Right lobe of liver (tissue), 6 donors: ENCODE measurements around the gene DGKA. TPM values are rescaled to one million over a fixed set of nuclear protein-coding genes. Genes with fewer than 3 reads are reported as not detected.

Experiments used
- ATAC-seq, 4 donors: fragments of 200-7000 bp; cut with Tn5 transposase; one replicate each; pipeline ENCODE4 v1.9.1; 2020; ENCODE audit warnings: mild to moderate bottlenecking in 4 of 4, moderate library complexity in 4 of 4
- DNase-seq, 3 donors: peaks; one replicate each; pipeline ENCODE4 v3.0.0-alpha.2; 2020
- H3K27ac ChIP-seq, 3 donors: fragments of 200-600 bp; one replicate each; pipeline ENCODE4 v1.8.0; 2022
- H3K27me3 ChIP-seq, 2 donors: fragments of 200-600 bp; one replicate each; pipeline ENCODE4 v1.8.0; 2022
- H3K36me3 ChIP-seq, 4 donors: fragments of 200-600 bp; sonication (generic) in 1 of 4; one replicate each; pipeline versions ENCODE4 v1.5.1 to v1.8.0; 2017 to 2022; ENCODE audit warnings: control low read depth in 1 of 4
- H3K4me1 ChIP-seq, 4 donors: fragments of 200-600 bp; sonication (generic) in 1 of 4; one replicate each; pipeline versions ENCODE4 v1.5.1 to v1.8.0; 2017 to 2022; ENCODE audit warnings: control low read depth in 1 of 4
- H3K4me3 ChIP-seq, 3 donors: fragments of 200-600 bp; one replicate each; pipeline ENCODE4 v1.8.0; 2022
- H3K9me3 ChIP-seq, 4 donors: fragments of 200-600 bp; sonication (generic) in 1 of 4; one replicate each; pipeline versions ENCODE4 v1.5.1 to v1.8.0; 2017 to 2022; ENCODE audit warnings: control low read depth in 1 of 4
- POLR2A ChIP-seq: fragments of 450-650 bp; IDR thresholded peaks from one replicate; pipeline ENCODE4 v1.6.1; 2017; ENCODE audit warnings: antibody characterized with exemption, mild to moderate bottlenecking
- WGBS: methylation state at CpG from one replicate; pipeline ENCODE4 v1.1.6; 2018; ENCODE audit warnings: low coverage, low lambda C conversion rate; ENCODE audit not compliant: insufficient coverage; ENCODE audit errors: missing lambda C conversion rate; 5-methylcytosine and 5-hydroxymethylcytosine counted together
- intact Hi-C, 2 donors: fragments of 100-400 bp; cut with DNase I; formaldehyde crosslinking; loops; one replicate each; pipeline versions ENCODE4 v1.11.2 to v1.14.1; 2022
- total RNA-seq, 6 experiments: library from RNA; depleted of rRNA in 2 of 6; stranded (reverse); fragments of >200 nt in 2 of 6; fragmentation: NEBNext Ultra II Directional in 3 of 6; extraction: Animal tissue kit (Norgen Biotek cat#: 25700) in 3 of 6; gene quantifications; one replicate each; pipeline versions ENCODE4 v1.1.0 to v1.2.4, GENCODE V29; 2016 to 2023
- TF ChIP-seq, protein P1 (sequence below), 4 donors: fragments of 200-600 bp in 3 of 4; fragments of 450-650 bp in 1 of 4; IDR thresholded peaks; one replicate each; pipeline versions ENCODE4 v1.5.1 to v1.8.0; 2016 to 2022; ENCODE audit warnings: antibody characterized with exemption in 4 of 4, mild to moderate bottlenecking in 2 of 4
- donor health status: DM: no; HTN: yes; CAD: no.
- donor health status: DM: no; HTN: no; CAD: no.
- donor health status: DM: no; HTN: no; CAD: no.
- donor health status: DM: no; HTN: yes; CAD: no.
- donor health status: DM: no; HTN: yes; CAD: no.

Gene DGKA
- total RNA-seq, 6 experiments from 2014 or later = 2.7 to 7.6 (median 4.9) TPM

DNA sequence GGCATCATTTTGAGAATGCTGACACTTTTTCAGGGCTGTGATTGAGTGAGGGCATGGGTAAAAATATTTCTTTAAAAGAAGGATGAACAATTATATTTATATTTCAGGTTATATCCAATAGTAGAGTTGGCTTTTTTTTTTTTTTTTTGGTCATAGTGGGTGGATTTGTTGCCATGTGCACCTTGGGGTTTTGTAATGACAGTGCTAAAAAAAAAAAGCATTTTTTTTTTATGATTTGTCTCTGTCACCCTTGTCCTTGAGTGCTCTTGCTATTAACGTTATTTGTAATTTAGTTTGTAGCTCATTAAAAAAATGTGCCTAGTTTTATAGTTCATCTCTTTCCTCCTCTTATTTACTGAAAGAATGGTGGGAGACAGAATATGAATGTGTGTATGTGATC is 41.5 kb downstream of the DGKA start:
- ATAC-seq (no peak), DNase-seq (no peak)
- H3K4me1 ChIP-seq = peaks cover 0 to 19% (median 5%) of the 10 kb centered on the region in 4 donors
- intact Hi-C loops = no loop called here
- WGBS = 13% methylated on average over 1 of the region's 1 CpG
- H3K36me3 ChIP-seq = no peaks in the 10 kb centered on the region
- no peaks in the 10 kb centered on the region for H3K27me3 ChIP-seq
- no peaks in the 10 kb centered on the region for H3K9me3 ChIP-seq
- TF ChIP-seq, protein P1, sequence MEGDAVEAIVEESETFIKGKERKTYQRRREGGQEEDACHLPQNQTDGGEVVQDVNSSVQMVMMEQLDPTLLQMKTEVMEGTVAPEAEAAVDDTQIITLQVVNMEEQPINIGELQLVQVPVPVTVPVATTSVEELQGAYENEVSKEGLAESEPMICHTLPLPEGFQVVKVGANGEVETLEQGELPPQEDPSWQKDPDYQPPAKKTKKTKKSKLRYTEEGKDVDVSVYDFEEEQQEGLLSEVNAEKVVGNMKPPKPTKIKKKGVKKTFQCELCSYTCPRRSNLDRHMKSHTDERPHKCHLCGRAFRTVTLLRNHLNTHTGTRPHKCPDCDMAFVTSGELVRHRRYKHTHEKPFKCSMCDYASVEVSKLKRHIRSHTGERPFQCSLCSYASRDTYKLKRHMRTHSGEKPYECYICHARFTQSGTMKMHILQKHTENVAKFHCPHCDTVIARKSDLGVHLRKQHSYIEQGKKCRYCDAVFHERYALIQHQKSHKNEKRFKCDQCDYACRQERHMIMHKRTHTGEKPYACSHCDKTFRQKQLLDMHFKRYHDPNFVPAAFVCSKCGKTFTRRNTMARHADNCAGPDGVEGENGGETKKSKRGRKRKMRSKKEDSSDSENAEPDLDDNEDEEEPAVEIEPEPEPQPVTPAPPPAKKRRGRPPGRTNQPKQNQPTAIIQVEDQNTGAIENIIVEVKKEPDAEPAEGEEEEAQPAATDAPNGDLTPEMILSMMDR (IDR thresholded peaks at IDR 0.05) = no peak
- no peak for TF ChIP-seq POLR2A
- peak overlapping the region; percentile 34 to 67 (median 56) for H3K4me3 ChIP-seq
- peak overlapping the region; percentile 80 to 83 (median 81) for H3K27ac ChIP-seq

DNA sequence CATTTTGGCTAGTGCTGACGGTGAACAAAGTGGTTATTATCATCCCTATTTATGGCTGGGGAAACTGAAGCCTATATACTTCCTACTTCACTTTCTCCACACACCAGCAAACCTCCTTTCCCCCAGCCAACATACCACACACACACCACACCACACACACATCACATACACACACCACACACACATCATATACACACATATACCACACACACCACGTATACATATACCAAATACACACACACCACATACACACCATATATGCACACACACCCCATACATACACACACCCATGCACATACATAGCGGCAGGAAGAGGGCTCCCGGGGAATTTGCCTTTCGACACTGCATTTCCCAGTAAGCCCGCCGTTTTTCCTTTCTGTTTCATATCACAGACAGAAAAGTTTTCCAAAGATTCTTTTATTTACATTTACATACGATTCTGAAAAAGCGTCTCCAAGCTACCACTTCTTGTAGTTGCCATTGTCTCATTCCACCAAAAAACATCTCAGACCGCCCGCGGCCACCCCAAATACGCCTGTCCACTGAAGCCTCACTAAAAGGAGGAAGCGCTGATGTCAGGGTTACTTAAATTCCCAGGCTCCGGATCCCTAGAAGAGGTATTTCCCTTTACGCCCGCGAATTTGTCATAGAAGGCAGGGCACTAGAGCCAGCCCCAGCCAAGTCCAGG is 42.1 kb downstream of the DGKA start:
- H3K9me3 ChIP-seq = no peaks in the 10 kb centered on the region
- WGBS = 3% methylated on average over 14 of the region's 18 CpGs
- intact Hi-C loops = no loop called here
- H3K4me1 ChIP-seq = peaks cover 0 to 16% (median 5%) of the 10 kb centered on the region in 4 donors
- no peaks in the 10 kb centered on the region for H3K36me3 ChIP-seq
- peak overlapping the region; percentile 80 to 83 (median 81) for H3K27ac ChIP-seq
- H3K27me3 ChIP-seq = no peaks in the 10 kb centered on the region
- ATAC-seq = peak in 1 of 4 donors; percentile 1
- TF ChIP-seq POLR2A = peak; percentile 74
- TF ChIP-seq, protein P1 (IDR thresholded peaks at IDR 0.05) = no peak
- peak overlapping the region; percentile 34 to 67 (median 56) for H3K4me3 ChIP-seq
- DNase-seq = no peak

DNA sequence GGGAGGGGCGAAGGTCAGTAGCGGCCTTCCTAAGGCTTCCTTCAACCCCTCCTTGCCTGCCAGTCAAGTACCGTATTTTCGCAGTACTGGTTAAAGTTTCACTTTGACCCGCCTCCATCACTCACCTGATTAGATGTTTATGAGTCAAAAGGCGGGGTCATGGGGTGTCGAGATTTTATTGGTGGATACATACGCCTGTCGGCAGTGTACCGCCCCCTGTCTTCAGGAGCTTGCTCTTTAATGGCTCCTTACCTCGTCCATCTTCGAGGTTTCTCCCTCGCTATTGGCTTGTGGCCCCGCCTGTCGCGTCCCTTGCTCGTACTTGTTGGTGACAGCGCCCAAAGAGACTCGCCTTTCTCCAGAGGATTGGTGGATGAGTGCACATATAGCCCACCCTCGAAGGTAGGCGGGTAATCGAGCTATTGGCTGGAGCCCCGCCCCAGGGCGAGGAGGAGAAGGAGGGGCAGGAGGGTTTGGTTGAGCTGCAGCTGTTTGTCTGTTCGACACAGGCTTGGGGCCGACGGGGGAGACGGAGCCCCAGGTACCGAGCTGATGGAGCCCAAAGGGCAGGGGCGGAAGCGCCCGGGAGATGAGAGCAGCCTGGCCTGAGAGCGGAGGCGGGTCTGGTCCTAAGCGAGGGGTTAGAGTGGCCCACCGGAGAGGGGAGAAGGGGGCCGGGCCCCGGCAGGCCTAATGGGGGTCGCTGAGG is 42.8 kb downstream of the DGKA start, which contains the start of gene RAB5B:
RAB5B (plus strand) TSS at position 480 of the 709 bp plus-strand sequence. CDS start 12,883 bp downstream, outside the sequence.
- intact Hi-C loops = no loop called here
- Histone ChIP-seq H3K9me3 (no peaks in the 10 kb centered on the region), H3K4me1 (peaks cover 0 to 16% (median 5%) of the 10 kb centered on the region in 4 donors), H3K27ac (peak within 1 kb of the TSS; percentile 90 to 95 (median 93)), H3K27me3 (no peaks in the 10 kb centered on the region), H3K4me3 (peak within 1 kb of the TSS; percentile 96 to 100 (median 99)), H3K36me3 (no peaks in the 10 kb centered on the region)
- 0% methylated on average over 18 of the region's 39 CpGs for WGBS
- peak; percentile 98 to 100 (median 99) for DNase-seq
- TF ChIP-seq, protein P1 (IDR thresholded peaks at IDR 0.05) = peak in 2 of 4 donors; percentile 36 to 47
- peak; percentile 98 for TF ChIP-seq POLR2A
- peak; percentile 88 to 95 (median 91) for ATAC-seq

DNA sequence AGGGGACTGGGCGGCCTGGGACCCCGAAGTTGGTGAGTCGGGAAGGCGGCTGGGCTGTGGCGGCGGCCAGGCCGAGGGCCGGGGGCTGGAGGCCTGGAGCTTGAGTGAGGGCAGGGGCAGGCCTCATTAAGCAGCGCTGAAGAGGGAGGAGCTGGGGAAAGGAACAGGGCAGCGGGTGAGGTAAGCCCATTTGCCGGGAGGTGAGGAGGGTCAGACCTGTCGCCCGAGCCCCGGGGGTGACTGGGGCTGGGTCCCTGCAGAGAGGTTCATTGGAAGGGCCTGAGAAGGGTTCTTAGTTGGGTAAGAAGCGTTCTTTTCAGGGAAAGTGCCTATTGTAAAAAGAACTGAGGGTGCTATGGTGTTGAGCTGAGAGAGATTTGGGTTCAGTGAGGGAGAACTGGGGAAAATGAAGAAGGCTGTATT is 43.4 kb downstream of the DGKA start:
- TF ChIP-seq, protein P1 (IDR thresholded peaks at IDR 0.05) = no peak
- TF ChIP-seq POLR2A = peak; percentile 21
- H3K9me3 ChIP-seq = no peaks in the 10 kb centered on the region
- peaks cover 0 to 16% (median 5%) of the 10 kb centered on the region in 4 donors for H3K4me1 ChIP-seq
- DNase-seq = no peak
- peak overlapping the region; percentile 90 to 95 (median 93) for H3K27ac ChIP-seq
- H3K36me3 ChIP-seq = no peaks in the 10 kb centered on the region
- no peaks in the 10 kb centered on the region for H3K27me3 ChIP-seq
- WGBS = under 1% methylated on average over 14 of the region's 15 CpGs
- H3K4me3 ChIP-seq = peak overlapping the region; percentile 96 to 100 (median 99)
- intact Hi-C loops = no loop called here
- ATAC-seq = peak; percentile 28 to 55 (median 40)
